Activated naive CD4-positive, alpha-beta T cell (primary cell): Measurements from ENCODE around the gene TIMM10.

Experiments used
- DNase-seq, 4 experiments: peaks; one replicate each; lab custom pipeline; 2025; lab: John Stamatoyannopoulos, UW

TIMM10 gene

DNA sequence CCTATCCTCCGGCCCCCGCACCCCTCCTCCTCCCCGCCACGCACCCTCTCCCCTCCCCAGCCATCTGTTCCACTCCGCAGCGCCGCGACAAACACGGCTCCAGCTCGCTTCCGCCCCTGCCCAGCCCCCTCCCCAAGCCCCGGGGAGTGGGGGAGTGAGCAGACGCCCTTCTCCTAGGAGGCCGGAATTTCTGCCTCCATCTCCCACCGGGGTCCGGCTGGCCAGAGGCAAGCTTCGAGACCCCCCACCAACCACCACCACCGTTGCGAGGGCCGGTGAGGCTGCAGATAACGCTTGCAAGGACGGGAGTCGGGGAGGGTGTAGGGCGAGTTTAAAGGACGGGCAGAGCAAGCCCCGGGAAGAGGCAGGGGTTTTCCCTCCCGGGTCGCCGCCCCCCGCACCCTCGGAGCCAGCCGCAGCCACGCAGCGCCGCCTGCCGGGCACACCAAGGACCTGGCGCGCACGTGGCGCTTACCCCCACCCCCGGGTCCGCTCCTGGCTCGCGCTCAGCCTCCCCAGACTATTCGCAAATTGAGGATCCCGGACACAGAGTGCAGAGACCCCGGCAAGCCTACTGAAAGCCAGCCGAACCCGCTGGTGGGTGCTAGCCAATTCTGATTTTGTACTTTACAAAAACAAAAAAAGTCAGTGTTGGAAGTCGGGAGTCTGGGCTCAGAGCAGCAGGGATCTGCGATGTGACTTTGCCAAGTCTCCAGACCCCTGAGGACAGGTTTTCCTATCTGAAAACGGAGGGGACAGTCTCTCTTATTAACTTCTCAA, 47.6 kb downstream of the TIMM10 start:
- DNase-seq, result peak; percentile 43 to 56 (median 44)

DNA sequence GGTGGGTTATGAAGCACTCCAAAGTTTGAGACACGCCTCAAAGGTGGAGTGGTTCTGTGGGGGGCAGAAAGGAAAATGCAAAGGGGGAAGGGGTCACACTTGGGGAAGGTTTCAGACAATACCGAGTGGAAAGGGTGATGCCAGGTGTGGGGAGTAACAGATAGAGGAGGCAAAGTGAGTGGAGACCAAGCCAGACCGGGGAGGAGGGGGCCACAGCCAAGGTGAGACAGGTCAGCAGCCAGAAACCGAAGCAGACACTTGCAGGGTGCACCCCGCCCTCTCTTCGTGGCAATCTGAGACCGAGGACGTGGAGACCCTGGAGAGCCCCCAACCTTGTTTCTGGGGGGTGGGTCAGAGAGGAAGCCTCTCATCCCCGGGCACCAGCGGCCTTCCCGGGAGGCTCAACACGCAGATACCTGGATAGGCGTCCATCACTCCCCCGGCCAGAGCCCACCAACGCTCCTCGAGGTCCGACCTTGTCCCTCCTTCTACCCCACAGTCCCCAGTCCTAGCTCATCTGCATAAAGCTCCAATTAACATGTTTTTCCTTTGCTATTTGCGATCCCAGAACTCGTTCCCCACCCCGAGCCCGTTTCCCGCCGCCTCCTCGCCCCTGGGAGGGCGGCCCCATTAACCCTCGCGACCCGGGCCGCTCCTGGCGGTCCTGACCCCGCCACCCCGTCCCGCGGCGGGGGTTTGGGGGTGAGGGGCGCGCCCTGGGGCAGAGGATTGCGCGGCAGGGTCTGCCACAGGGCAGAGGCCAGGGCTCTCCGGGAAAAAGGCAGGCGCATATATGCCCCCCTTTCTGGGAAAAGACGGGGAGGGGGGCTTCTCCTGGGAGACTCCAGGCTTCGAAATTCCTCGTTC, 48.4 kb downstream of the TIMM10 start:
- DNase-seq, result no peak

DNA sequence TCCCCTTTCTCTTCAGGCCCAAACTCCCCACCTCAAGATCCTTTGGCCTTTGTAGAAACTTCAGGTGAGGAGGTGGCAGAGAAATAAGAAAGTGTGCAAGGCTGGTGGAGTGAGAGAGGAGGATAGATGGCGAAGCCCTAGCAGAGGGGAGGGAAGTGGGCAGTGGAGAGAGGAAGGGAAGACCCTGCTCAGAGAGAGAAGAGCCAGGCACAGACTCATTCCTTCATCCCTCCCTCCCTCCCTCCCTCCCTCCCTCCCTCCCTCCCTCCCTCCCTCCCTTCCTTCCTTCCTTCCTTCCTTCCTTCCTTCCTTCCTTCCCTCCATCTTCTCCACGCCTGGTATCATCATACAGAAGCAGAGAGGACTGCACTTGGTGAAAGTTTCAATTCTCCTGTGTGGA, 49.2 kb downstream of the TIMM10 start:
- no peak for DNase-seq

DNA sequence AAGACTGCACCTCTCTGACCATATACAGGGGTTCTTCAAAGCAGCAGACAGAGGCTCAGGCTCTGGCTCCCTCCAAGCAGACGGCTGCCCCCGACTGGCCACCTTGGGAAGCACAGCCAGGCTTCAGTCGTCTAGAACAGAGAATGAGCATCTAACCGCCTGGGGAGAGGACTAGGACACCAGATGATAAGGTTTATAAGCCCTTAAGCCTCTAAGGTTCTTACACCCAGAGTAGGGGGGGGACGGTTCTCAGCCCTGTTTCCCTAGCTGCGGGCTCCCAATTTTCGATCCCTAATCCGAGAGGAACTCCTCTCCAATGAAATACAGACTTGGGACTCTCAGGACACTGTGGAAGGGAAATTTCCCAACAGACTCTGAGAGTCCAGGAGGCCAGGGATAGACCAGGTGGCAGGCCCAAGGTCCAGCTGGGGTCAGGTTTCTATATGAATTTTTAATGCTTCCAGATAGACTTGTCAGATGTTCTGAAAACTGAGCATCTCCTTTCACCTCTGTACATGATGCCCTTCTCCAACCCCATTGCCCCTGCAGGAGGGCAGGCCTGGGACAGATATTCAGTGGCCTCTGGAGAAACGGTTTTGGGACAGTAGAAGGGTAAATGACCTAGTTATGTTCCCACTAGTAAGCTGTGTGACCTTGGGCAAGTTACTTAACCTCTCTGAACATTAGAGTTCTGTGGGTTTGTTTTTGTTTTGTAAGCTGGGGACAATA, 50.0 kb downstream of the TIMM10 start:
- DNase-seq, result peak; percentile 18 to 58 (median 36)

DNA sequence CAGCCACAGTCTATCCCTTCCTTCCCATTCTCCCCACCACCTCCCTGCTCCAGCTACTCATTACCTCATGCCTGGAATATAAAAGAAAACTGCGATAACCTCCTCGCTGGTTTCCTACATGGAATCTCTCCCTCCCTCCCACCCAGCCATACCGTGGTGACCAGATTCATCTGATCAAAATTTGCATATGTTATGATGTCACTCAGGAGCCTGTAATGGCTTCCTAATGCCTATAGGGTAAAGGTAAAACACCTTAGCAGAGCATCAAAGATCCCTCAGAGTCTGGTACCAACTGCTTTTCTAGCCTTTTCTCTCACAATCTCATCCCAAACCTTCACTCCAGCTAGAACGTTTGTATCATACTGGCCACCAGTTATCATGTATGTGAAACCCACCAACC, 50.6 kb downstream of the TIMM10 start:
- DNase-seq, result no peak

DNA sequence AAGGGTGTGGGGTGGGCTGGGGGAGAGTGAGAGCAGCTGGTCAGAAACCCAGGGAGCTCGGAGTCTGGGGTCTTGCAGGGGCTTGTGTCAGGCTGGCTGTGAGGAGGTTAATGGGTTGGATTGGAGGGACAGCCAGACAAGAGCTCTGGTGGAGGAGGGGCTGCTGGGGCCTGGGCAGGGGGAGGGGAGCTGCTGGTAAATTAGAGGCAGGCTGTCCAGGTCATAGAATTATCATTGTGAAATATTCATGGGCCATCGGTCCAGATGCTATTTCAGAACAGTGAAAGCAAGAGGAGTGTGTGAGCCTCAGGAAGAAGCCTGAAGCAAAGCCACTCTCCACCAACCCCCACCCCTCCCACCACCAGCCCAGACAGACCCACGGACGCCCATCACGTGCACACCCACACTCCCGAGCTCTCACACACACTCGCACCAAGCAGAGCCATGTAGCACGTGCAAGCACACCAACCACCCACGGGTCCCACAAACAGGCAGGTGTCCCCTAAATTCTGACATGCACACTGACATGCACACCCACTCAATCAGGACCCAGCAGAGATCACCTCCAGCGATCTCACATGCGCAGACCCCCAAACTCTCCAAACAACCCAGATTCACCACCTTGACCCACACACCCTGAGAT, 51.4 kb downstream of the TIMM10 start:
- no peak for DNase-seq
